ENCODE data around the gene ZFYVE21.

Gene ZFYVE21

GRCh38 chr14:103684471-103684870 is 31.1 kb upstream of the ZFYVE21 start:
- no peak overlapping the region for H3K4me3 ChIP-seq (ENCODE audit: low read depth, low read length)
- TF ChIP-seq, protein P1, sequence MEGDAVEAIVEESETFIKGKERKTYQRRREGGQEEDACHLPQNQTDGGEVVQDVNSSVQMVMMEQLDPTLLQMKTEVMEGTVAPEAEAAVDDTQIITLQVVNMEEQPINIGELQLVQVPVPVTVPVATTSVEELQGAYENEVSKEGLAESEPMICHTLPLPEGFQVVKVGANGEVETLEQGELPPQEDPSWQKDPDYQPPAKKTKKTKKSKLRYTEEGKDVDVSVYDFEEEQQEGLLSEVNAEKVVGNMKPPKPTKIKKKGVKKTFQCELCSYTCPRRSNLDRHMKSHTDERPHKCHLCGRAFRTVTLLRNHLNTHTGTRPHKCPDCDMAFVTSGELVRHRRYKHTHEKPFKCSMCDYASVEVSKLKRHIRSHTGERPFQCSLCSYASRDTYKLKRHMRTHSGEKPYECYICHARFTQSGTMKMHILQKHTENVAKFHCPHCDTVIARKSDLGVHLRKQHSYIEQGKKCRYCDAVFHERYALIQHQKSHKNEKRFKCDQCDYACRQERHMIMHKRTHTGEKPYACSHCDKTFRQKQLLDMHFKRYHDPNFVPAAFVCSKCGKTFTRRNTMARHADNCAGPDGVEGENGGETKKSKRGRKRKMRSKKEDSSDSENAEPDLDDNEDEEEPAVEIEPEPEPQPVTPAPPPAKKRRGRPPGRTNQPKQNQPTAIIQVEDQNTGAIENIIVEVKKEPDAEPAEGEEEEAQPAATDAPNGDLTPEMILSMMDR (IDR thresholded peaks at IDR 0.05; ENCODE audit: low read depth, low read length, missing control alignments) = no peak
- in situ Hi-C loops (cut with HindIII; ENCODE audit: low pct_ligation_motif_present, low sequenced_read_pairs) = no loop called here
- H3K36me3 ChIP-seq (replicated peaks) = peaks cover 76% of the 10 kb centered on the region
- H3K27ac ChIP-seq = no peak overlapping the region
- no peak for DNase-seq
- H3K27me3 ChIP-seq (replicated peaks) = no peaks in the 10 kb centered on the region

GRCh38 chr14:103684871-103685270 is 30.7 kb upstream of the ZFYVE21 start:
- no peak overlapping the region for H3K4me3 ChIP-seq (ENCODE audit: low read depth, low read length)
- in situ Hi-C loops (cut with HindIII; ENCODE audit: low pct_ligation_motif_present, low sequenced_read_pairs) = no loop called here
- H3K27me3 ChIP-seq (replicated peaks) = no peaks in the 10 kb centered on the region
- no peak overlapping the region for H3K27ac ChIP-seq
- TF ChIP-seq, protein P1 (IDR thresholded peaks at IDR 0.05; ENCODE audit: low read depth, low read length, missing control alignments) = no peak
- H3K36me3 ChIP-seq (replicated peaks) = peaks cover 72% of the 10 kb centered on the region
- no peak for DNase-seq

- Histone ChIP-seq H3K27me3 (replicated peaks) (no peaks in the 10 kb centered on the region), H3K36me3 (replicated peaks) (peaks cover 67% of the 10 kb centered on the region)
- DNase-seq = no peak
Measured at GRCh38 chr14:103685276-103686211, 30.1 kb upstream of the ZFYVE21 start.

DNA sequence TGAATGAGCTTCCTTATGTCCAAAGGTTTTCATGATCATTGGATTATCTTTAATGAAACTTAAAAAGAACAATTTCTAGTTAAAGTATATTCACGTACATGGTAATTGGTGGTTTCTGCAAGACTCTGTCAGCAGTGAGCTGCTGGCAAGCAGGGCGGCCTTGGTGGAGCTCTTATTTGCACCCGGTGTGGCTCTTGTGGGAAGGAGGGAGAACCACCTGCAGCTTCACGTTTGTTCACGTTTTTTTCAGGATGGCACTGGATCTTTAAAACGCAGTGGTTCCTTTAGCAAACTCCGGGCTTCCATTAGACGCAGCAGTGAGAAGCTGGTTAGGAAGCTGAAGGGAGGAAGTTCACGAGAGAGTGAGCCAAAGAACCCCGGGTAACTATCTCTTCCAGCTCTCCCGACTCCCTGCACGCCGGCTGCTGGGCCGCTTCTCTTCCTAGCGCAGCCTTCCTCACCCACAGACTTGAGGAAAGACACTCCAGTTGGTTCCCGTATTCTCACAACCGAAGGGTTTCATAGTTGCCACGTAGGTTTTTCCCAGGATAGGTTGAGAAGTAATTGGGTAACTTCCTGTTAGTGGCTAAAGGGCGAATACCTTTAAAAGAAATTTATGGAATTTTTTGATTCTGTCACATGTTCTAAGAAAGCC is 28.7 kb upstream of the ZFYVE21 start:
- H3K36me3 ChIP-seq (replicated peaks) = peaks cover 54% of the 10 kb centered on the region
- peak; percentile 56 for DNase-seq
- in situ Hi-C loops (cut with HindIII; ENCODE audit: low pct_ligation_motif_present, low sequenced_read_pairs) = no loop called here
- H3K27me3 ChIP-seq (replicated peaks) = no peaks in the 10 kb centered on the region
- peak overlapping the region; percentile 82 for H3K27ac ChIP-seq
- TF ChIP-seq, protein P1 (IDR thresholded peaks at IDR 0.05; ENCODE audit: low read depth, low read length, missing control alignments) = no peak
- no peak overlapping the region for H3K4me3 ChIP-seq (ENCODE audit: low read depth, low read length)

More at GRCh38 chr14:103685276-103686211, 30.1 kb upstream of the ZFYVE21 start:
- Histone ChIP-seq H3K4me3 (ENCODE audit: low read depth, low read length) (no peak overlapping the region), H3K27ac (no peak overlapping the region)
- TF ChIP-seq, protein P1 (IDR thresholded peaks at IDR 0.05; ENCODE audit: low read depth, low read length, missing control alignments) = no peak
- in situ Hi-C loops (cut with HindIII; ENCODE audit: low pct_ligation_motif_present, low sequenced_read_pairs) = no loop called here

GRCh38 chr14:103687712-103688111 is 27.9 kb upstream of the ZFYVE21 start:
- Histone ChIP-seq H3K36me3 (replicated peaks) (peaks cover 49% of the 10 kb centered on the region), H3K4me3 (ENCODE audit: low read depth, low read length) (no peak overlapping the region), H3K27me3 (replicated peaks) (no peaks in the 10 kb centered on the region), H3K27ac (peak overlapping the region; percentile 82)
- TF ChIP-seq, protein P1 (IDR thresholded peaks at IDR 0.05; ENCODE audit: low read depth, low read length, missing control alignments) = no peak
- in situ Hi-C loops (cut with HindIII; ENCODE audit: low pct_ligation_motif_present, low sequenced_read_pairs) = no loop called here
- DNase-seq = no peak

Measured in brain microvascular endothelial cell (primary cell).